ENCODE data around the gene MMP13.
A peak's percentile ranks its signal among the peaks of the same experiment; 100 is the strongest.
"Not testable (repeated sequence)": the region's sequence is repeated elsewhere in the genome, so short reads cannot be mapped to it uniquely, and the experiment has no call there.

The MMP13 gene

DNA sequence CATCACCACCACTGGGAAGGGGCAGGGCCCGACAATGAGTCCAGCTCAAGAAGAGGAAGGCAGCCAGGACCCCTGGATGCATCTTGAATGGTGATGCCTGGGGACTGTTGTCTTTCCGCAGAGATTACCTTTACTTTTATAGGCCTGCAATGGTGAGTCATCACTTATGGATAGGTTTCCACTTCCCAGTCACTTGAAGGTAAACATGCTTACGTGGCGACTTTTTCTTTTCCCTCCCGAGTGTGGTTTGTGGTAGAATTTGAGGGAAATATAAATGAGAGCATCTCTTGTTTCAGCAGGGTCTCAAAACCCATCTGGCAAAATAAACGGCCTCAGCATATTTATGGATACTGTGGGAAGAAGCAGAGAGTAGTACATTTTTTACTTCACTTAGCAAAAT lies at the start of gene MMP13:
Gene MMP13, minus strand, starts transcription at position 109 of the 400 bp plus-strand sequence. Its CDS starts 27 bp downstream, at position 82.
- FAIRE-seq (no peak), DNase-seq (ENCODE audit: insufficient read length, low spot score) (no peak)

- FAIRE-seq; DNase-seq (ENCODE audit: insufficient read length, low spot score): not testable (repeated sequence)
These were observed 48.7 kb upstream of the MMP13 start for GRCh38 chr11:103004234-103004633.

DNA sequence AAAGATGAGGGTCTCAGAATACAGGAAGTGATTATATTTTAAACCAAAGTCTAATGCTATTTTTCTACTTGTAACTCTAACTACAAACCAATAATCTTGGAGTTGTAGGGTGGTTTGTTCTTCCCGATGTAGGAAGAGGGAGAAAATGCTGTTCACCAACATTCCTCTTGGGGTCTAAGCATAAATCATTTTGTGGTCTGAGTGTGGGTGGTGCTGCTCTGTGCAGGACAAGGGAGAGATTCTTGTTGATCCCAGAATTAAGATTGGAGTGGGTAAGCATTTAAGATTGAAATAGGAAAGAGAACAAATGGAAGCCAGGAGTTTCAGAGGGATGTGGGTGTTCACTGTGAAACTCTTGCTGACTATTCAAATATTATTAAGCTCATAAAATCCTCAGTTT lies 38.6 kb upstream of the MMP13 start:
- FAIRE-seq: peak; percentile 82

DNA sequence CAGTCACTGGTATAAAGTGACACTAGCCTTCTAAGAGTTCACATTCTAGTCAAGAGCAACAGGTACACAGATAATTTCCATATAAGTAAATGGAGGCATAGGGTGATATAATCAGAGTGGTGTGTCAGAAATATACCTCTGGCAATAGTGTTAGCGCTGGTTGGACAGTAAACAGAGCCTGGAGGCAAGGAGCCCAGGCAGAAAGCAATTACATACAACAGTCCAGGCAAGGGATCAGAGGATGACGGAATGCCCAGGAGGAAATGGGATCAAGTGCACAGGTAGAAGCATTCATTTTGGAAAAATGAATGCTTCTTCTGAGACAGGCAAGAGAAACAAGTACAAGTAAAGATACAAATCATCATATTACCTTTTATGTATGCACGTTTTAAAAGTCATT lies 36.2 kb upstream of the MMP13 start:
- FAIRE-seq (no peak), DNase-seq (ENCODE audit: insufficient read length, low spot score) (no peak)

More for the DNA sequence above, 38.6 kb upstream of the MMP13 start:
- DNase-seq (ENCODE audit: insufficient read length, low spot score): peak; percentile 25

DNA sequence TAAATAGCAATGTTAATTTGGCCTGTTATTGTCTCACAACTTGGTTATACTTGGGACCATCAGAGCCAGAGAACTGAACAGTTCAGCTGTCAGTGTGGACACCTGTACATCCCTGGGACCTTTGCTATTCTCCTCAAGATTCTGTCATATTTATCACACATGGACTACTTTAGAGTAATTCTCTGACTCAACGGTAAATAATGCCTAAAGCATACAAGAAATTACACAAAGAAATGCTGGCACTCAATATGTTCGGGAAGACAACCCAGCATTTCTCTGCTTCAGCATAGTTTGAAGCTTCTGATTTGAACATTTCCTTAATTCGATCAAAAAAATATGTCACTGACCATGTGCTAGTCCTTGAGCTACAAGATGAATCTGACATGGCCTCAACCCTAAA lies 34.6 kb upstream of the MMP13 start:
- no peak for FAIRE-seq
- DNase-seq (ENCODE audit: insufficient read length, low spot score): no peak

GRCh38 chr11:102989379-102990047 lies 34.0 kb upstream of the MMP13 start:
- FAIRE-seq: peak; percentile 31
- no peak for DNase-seq (ENCODE audit: insufficient read length, low spot score)

DNA sequence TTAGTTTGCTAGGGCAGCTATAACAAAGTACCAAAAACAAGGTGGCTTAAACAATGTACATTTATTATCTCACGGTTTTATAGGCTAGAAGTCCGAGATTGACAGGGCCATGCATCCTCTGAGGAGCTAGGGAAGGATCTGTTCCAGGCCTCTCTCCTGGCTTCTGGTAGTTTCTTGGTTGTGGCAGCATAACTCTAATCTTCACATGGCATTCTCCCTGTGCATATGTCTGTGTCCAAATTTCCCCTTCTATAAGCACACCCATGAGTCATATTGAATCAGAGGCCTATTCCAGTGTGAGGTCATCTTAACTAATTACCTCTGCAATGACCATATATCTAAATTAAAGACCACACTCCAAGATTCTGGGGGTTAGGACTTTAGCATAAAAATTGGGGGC lies 31.3 kb upstream of the MMP13 start:
- DNase-seq (ENCODE audit: insufficient read length, low spot score) (no peak), FAIRE-seq (no peak)

GRCh38 chr11:102985850-102986249 lies 30.3 kb upstream of the MMP13 start:
- DNase-seq (ENCODE audit: insufficient read length, low spot score) (no peak), FAIRE-seq (no peak)

GRCh38 chr11:102983486-102983885 lies 28.0 kb upstream of the MMP13 start:
- DNase-seq (ENCODE audit: insufficient read length, low spot score) (no peak), FAIRE-seq (peak; percentile 31)

- DNase-seq (ENCODE audit: insufficient read length, low spot score) (no peak), FAIRE-seq (no peak)
These were observed 25.9 kb upstream of the MMP13 start for GRCh38 chr11:102981324-102981910.

DNA sequence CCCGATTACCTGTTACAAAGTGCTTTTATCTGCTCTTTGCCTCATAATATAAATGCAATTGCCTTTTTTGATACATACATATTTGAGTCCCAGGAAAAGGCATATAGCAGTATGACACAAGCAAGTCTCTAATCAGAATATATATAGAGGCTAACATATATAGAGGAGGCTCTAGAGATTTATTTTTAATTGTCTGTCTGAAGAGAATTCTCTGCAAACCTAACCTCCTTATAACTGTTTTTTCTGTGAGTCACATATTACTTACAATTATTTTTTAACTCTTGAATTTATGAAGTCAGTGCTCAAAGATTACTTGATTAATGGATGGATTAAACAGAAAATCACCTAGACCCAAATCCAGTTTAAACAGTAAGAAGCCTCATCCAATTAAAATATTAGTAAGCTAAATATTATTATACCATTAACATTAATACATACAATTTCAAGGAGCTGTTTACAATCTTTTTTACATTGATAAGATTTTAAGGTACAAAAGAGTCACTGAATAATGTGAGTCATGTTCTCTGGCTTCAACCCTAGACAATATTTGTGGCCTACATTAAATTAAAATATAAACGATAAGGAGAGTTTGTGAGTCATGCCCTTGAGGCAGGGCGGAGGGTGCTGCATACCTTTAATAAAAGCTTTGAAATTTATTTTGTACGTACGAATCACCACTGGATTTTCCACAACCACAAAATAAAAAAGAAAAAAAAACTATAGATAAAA lies 19.2 kb upstream of the MMP13 start:
- FAIRE-seq: no peak

GRCh38 chr11:102973698-102974097 lies 18.2 kb upstream of the MMP13 start:
- not testable (repeated sequence) for DNase-seq (ENCODE audit: insufficient read length, low spot score); FAIRE-seq

More for the DNA sequence above, 19.2 kb upstream of the MMP13 start:
- peak; percentile 33 for DNase-seq (ENCODE audit: insufficient read length, low spot score)

DNA sequence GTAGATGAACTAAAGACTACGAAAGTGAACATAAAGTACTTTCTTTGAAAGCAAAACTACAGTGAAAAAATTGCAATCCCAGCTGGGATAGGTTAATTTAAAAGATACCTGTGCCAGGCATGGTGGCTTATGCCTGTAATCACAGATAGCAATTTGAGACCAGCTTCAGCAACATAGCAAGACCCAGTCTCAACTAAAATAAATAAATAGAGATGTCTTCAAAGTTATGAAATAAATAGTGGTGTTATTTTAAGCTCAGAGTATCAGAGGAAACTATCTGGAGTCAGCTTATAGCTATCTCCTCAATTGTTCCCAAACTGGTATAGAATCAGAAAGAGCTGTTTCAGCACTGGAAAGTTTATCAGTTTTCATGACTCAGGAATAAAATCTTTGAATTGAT lies 17.3 kb upstream of the MMP13 start:
- FAIRE-seq (no peak), DNase-seq (ENCODE audit: insufficient read length, low spot score) (no peak)

GRCh38 chr11:102971766-102972165 lies 16.2 kb upstream of the MMP13 start:
- no peak for FAIRE-seq
- no peak for DNase-seq (ENCODE audit: insufficient read length, low spot score)

DNA sequence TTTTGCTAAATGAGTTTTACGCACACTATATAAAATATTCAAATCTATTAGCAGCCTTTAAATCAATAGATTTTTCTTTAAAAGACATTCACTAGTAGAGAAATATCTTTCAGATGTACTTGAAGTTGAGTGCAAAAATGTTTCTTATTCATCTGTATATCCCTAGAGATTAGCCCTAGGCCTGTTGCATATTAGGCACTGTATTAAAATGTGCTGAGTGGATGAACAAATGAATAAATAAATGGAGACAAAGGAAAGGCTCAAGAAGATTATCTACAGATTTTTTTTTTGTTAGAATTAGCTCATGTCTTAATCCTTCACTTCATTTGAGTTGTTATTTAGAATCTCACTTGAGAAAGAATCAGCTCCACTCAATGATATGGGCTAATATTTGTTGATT lies 12.0 kb upstream of the MMP13 start:
- FAIRE-seq (no peak), DNase-seq (ENCODE audit: insufficient read length, low spot score) (no peak)

DNA sequence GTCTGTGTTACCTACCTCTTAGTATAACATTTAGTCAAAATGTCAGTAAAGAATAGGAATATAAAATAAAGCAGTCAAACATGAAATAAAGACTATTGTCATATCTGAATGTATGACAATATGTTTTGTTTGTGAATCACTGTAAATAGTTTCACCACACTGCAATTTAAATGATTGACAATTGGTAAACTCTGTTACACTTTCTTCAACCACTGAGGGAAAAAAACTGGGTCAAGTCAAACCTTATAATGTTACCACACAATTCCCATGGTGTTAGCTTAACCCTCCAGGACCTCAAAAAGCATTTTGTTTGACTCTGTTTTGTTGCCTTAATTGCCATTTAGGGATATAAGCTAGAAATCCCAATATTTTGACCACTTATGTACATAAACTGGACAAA lies 10.5 kb upstream of the MMP13 start:
- no peak for DNase-seq (ENCODE audit: insufficient read length, low spot score)
- no peak for FAIRE-seq

- no peak for DNase-seq (ENCODE audit: insufficient read length, low spot score)
- no peak for FAIRE-seq
These were observed 9.3 kb upstream of the MMP13 start for GRCh38 chr11:102964867-102965266.

- FAIRE-seq: peak; percentile 69
- DNase-seq (ENCODE audit: insufficient read length, low spot score): peak; percentile 50
These were observed 2.4 kb upstream of the MMP13 start for GRCh38 chr11:102957953-102958352.

DNA sequence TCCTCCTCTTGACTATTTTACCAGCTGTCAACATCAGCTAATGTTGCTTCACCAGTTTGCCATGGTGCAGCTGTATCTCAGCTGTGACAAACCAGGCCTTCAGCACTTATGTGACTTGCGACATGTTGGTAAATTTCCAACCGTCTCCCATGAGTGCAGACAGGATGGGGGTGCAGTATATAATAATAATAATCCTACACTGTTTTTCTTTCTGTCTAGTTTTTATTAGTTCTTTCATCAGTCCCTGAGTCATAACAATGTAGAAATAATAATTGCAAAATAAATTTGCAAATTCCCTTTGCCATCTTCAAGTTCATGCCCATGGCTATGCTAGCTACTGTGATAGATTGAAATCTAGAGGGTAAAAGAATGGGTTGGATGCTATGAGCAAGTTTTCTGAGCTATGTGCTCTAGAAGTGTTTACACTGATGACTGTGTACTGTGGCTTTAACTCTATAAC lies 4.9 kb downstream of the MMP13 start:
- FAIRE-seq: no peak
- no peak for DNase-seq (ENCODE audit: insufficient read length, low spot score)

DNA sequence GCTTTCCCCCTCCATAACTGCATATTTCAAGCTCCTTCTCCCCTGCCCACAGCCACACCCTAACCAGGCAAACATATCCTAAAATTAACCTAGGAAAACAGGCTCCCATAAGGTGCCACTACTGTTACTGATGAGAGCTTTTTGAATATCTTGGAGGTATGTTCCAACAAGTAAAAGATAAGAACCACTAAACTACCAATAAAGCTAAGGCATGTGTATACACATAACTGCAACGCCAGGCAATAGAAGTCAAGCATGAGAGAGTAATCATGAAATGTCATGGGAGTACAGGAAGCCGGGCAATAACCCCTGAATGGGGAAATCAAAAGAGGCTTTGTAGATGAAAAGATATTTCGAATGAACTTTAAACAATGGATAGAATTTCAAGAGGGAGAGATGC lies 9.3 kb downstream of the MMP13 start:
- DNase-seq (ENCODE audit: insufficient read length, low spot score) (no peak), FAIRE-seq (no peak)

- FAIRE-seq (peak; percentile 85), DNase-seq (ENCODE audit: insufficient read length, low spot score) (peak; percentile 78)
These were observed 14.6 kb downstream of the MMP13 start for GRCh38 chr11:102940714-102941588.
